ENCODE data around the gene HIVEP3.

Gene HIVEP3

GRCh38 chr1:41478118-41478748, 440.5 kb downstream of the HIVEP3 start:
- H3K36me3 ChIP-seq (ENCODE audit: insufficient read depth, low read length) = no peaks in the 10 kb centered on the region
- no peak overlapping the region for H3K4me3 ChIP-seq (ENCODE audit: low read depth, low read length, poor library complexity, severe bottlenecking)
- H3K4me1 ChIP-seq (ENCODE audit: insufficient read depth, low read length, severe bottlenecking) = no peaks in the 10 kb centered on the region
- H3K79me2 ChIP-seq (ENCODE audit: insufficient read depth, low read length) = no peaks in the 10 kb centered on the region
- H3K9me2 ChIP-seq (ENCODE audit: low read depth, low read length) = no peaks in the 10 kb centered on the region
- no peaks in the 10 kb centered on the region for H4K20me1 ChIP-seq (ENCODE audit: insufficient read depth, low read length)
- H3F3A ChIP-seq (ENCODE audit: insufficient read depth, low read length) = no peaks in the 10 kb centered on the region
- no peak overlapping the region for H2AFZ ChIP-seq (ENCODE audit: low read length)
- no peak overlapping the region for H3K9ac ChIP-seq (ENCODE audit: low read length)
- H3K27ac ChIP-seq (ENCODE audit: low read depth, low read length, poor library complexity, severe bottlenecking) = no peak overlapping the region
- no peak overlapping the region for H3K4me2 ChIP-seq (ENCODE audit: low read length)
- TF ChIP-seq CTCF (IDR thresholded peaks at IDR 0.05; ENCODE audit: low read length) (no peak), EZH2 (IDR thresholded peaks at IDR 0.05; ENCODE audit: borderline replicate concordance, low read length) (no peak)
- peaks cover 7% of the 10 kb centered on the region for H3K27me3 ChIP-seq (ENCODE audit: insufficient read depth, low read length)
- no peaks in the 10 kb centered on the region for H3K9me3 ChIP-seq (ENCODE audit: low read length)

- Histone ChIP-seq H4K20me1 (ENCODE audit: insufficient read depth, low read length) (no peaks in the 10 kb centered on the region), H3K9me3 (ENCODE audit: low read length) (no peaks in the 10 kb centered on the region), H3K79me2 (ENCODE audit: insufficient read depth, low read length) (no peaks in the 10 kb centered on the region), H3K4me2 (ENCODE audit: low read length) (no peak overlapping the region), H3K4me3 (ENCODE audit: low read depth, low read length, poor library complexity, severe bottlenecking) (no peak overlapping the region), H2AFZ (ENCODE audit: low read length) (no peak overlapping the region), H3F3A (ENCODE audit: insufficient read depth, low read length) (no peaks in the 10 kb centered on the region), H3K9me2 (ENCODE audit: low read depth, low read length) (no peaks in the 10 kb centered on the region), H3K4me1 (ENCODE audit: insufficient read depth, low read length, severe bottlenecking) (no peaks in the 10 kb centered on the region), H3K27me3 (ENCODE audit: insufficient read depth, low read length) (peaks cover 7% of the 10 kb centered on the region), H3K36me3 (ENCODE audit: insufficient read depth, low read length) (no peaks in the 10 kb centered on the region), H3K27ac (ENCODE audit: low read depth, low read length, poor library complexity, severe bottlenecking) (no peak overlapping the region), H3K9ac (ENCODE audit: low read length) (no peak overlapping the region)
- TF ChIP-seq EZH2 (IDR thresholded peaks at IDR 0.05; ENCODE audit: borderline replicate concordance, low read length) (no peak), CTCF (IDR thresholded peaks at IDR 0.05; ENCODE audit: low read length) (no peak)
Measured at GRCh38 chr1:41476807-41477361, 441.8 kb downstream of the HIVEP3 start.

GRCh38 chr1:41475859-41476567, 442.7 kb downstream of the HIVEP3 start:
- H3K4me3 ChIP-seq (ENCODE audit: low read depth, low read length, poor library complexity, severe bottlenecking) = no peak overlapping the region
- H2AFZ ChIP-seq (ENCODE audit: low read length) = no peak overlapping the region

More at GRCh38 chr1:41475859-41476567, 442.7 kb downstream of the HIVEP3 start:
- Histone ChIP-seq H3K36me3 (ENCODE audit: insufficient read depth, low read length) (no peaks in the 10 kb centered on the region), H4K20me1 (ENCODE audit: insufficient read depth, low read length) (no peaks in the 10 kb centered on the region), H3K9ac (ENCODE audit: low read length) (no peak overlapping the region), H3K9me2 (ENCODE audit: low read depth, low read length) (no peaks in the 10 kb centered on the region), H3K4me2 (ENCODE audit: low read length) (no peak overlapping the region), H3K79me2 (ENCODE audit: insufficient read depth, low read length) (no peaks in the 10 kb centered on the region), H3K27me3 (ENCODE audit: insufficient read depth, low read length) (peaks cover 7% of the 10 kb centered on the region), H3K9me3 (ENCODE audit: low read length) (no peaks in the 10 kb centered on the region), H3K4me1 (ENCODE audit: insufficient read depth, low read length, severe bottlenecking) (no peaks in the 10 kb centered on the region), H3K27ac (ENCODE audit: low read depth, low read length, poor library complexity, severe bottlenecking) (no peak overlapping the region), H3F3A (ENCODE audit: insufficient read depth, low read length) (no peaks in the 10 kb centered on the region)
- TF ChIP-seq EZH2 (IDR thresholded peaks at IDR 0.05; ENCODE audit: borderline replicate concordance, low read length) = no peak
- no peak for TF ChIP-seq CTCF (IDR thresholded peaks at IDR 0.05; ENCODE audit: low read length)

Data from OCI-LY1 (cell line).